GM12874 (cell line): ENCODE data around the gene OBSL1.

Experiments
- TF ChIP-seq, protein P1 (sequence below): IDR thresholded peaks from 2 replicates; pipeline ENCODE4 v1.5.1; 2011; ENCODE audit warnings: low read depth, mild to moderate bottlenecking, control low read depth, low read length, moderate library complexity; ENCODE audit not compliant: insufficient read depth

The OBSL1 gene

DNA sequence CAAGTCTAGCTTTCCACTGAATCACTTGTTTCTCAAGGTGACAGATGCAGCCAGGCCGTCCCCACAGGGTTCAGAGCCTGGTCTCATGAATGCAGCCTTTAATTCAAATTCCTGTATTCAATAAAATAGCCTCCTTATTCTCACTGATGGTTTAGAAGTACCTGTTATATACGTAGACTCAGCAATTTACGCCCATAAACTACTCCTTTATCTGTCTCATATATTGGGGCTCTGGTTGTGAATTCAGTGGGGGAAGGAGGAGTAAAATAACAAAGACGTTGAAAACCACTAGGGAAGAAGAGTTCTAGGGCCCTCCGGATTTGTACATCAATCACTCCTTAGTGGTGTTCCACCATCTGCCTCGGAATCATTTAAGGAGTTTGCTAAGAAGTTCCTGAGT, 1.7 kb downstream of the OBSL1 start:
- TF ChIP-seq, protein P1, sequence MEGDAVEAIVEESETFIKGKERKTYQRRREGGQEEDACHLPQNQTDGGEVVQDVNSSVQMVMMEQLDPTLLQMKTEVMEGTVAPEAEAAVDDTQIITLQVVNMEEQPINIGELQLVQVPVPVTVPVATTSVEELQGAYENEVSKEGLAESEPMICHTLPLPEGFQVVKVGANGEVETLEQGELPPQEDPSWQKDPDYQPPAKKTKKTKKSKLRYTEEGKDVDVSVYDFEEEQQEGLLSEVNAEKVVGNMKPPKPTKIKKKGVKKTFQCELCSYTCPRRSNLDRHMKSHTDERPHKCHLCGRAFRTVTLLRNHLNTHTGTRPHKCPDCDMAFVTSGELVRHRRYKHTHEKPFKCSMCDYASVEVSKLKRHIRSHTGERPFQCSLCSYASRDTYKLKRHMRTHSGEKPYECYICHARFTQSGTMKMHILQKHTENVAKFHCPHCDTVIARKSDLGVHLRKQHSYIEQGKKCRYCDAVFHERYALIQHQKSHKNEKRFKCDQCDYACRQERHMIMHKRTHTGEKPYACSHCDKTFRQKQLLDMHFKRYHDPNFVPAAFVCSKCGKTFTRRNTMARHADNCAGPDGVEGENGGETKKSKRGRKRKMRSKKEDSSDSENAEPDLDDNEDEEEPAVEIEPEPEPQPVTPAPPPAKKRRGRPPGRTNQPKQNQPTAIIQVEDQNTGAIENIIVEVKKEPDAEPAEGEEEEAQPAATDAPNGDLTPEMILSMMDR = no peak

DNA sequence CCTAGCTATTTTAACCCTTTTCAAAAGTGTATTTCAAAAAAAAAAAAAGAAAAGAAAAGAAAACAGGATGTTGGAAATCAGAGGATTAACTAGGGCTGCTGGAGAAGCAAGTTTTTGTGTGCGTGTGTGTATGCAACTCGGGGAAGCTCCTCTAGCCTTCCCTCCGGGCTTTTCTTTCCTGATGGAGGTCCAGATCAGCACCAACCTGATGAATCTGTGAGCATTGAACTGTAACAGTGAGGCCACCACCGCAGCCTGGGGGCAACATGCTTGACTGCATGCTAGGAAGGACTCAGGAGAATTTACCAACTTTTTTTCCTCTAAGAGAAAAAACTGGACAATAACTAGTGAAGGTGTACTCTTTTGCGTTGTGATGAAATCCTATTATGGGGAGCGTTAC, 2.3 kb downstream of the OBSL1 start:
- TF ChIP-seq, protein P1 = no peak

DNA sequence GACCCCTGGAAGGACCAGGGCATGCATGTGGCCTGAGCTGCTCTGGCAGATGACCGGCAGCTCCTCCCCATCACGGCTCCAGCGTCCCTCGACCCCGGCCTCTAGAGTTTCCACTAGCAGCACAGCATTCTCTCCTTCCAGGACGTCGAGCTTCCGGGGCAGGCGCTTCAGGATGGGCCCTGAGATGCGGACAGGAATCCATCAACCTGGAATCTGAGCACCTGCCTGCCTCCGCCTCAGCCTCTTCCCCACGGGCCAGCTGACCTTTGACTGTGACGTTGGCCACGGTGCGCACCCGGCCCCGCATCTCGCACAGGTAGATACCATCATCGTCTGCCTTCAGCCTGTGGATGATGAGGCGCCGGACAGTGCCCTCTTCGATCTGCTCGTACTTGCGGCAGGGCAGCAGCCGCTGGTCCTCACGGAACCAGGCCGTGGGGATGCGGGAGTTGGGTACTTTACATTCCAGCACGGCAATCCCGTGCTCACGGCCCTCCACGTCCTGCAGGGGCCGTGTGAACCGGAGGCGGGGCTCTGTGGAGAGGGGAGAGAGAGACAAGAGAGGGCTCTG, 3.5 kb downstream of the OBSL1 start:
- TF ChIP-seq, protein P1 = no peak

DNA sequence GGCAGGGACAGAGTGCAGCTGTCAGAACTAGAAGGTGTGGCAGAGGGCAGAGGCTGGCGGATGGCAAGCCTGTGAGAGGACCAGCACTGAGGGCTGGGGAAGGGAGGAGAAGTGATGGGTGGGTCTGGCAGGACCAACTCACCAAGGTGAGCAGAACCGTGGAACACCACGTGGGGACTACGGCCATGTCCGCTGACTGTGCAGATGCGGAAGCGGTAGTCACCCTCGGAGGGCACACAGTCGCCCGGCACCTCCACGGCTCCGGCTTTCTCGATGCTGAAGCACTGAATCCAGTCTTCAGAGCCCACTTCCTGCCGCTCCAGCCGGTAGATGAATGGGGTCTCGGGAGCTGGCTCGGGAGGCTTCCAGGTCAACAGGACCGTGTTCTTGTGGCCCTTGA, 4.2 kb downstream of the OBSL1 start:
- TF ChIP-seq, protein P1 = no peak

DNA sequence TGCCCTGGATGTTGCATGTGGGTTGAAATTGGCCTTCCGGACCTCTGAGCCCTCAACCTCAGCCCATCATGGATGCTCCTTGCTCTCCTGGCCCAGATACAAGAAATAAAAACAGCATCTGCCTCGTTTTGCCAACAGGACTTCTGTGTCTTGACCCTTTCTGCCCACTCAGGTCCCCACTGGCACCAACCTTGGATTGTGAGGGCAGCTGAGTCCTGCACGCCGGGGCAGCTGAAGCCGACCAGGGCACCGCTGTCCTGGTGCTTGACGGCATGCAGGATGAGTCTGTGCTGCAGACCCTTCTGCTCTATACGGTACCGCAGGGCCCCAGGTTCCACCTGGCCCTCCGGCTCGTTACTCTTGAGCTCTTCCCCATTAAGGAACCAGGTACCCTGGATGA, 4.7 kb downstream of the OBSL1 start:
- TF ChIP-seq, protein P1 = no peak

DNA sequence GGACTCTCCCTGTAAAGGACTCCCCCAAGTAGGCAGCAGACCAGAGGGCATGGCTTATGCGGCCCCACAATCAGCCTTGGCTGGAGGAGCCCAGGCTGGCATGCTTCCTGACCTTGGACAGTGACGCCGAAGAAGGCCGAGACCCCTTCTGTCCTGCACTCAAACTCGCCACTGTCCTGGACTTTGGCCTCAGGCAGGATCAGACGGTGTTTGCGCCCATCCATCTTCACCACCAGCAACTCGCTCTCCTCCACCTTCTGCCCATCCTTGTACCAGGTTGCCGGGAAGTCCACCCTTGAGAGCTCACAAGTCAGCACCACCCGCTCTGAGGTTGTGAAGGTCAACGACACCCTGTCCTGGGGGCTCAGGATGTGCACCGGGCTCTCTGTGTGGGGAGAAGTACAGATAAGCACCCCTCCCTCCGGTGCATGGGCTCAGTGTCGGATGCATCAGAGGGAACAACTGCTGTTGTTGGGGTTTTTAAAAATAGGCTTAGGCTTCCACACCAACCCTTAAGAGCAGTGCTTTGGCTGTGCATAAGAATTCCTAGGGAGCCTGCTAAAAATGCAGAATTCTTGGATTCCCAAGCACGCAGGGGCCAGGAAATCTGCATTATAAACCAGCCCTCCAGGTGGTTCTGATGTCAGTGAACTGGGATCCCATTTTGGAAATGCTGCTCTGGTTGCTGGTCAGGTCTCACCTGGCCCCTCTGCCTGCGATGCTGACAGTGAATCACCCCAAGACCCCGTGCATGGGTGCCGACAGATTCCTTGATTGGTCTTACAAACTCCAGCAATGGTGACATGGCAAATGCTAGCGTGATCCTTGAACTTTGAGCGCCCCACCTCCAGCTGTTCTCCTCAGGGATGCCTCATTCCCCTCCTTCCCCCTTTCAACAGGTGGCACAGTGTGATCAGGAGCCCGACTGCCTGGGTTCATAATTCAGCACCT, 5.9 kb downstream of the OBSL1 start:
- TF ChIP-seq, protein P1 = no peak

DNA sequence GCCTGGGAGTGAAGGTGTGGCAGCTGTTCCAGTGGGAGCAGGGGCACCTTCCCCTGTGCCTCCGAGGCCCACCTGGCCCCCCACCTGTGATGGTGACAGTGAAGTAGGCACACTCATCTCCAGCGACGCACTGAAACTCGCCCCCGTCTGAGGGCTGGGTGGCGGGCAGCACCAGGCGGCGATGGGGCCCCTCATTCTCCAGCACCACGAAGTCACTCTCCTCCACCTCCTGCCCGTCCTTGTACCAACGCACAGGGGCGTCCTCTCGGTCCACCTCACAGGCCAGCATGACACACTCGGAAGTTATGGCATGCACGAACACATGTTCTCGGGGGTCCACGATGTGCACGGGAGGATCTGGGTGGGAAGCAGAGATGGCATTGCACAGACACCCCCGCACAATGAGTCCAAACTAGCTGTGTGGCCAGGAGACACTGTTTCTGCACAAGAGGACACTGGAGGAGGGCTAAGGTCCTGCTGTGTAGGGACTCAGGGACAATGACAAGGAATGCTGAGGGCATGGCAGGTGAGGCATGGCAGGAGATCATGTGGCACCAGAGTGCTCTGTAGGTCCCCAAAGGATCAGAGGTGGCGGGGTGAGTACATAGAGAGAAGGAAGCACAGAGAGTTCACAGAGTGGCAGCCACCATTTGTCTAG, 7.9 kb downstream of the OBSL1 start:
- TF ChIP-seq, protein P1 = no peak
